NCI-H128 (cell line): ENCODE results near the gene ATG4C.
"Not testable (repeated sequence)": the region's sequence is repeated elsewhere in the genome, so short reads cannot be mapped to it uniquely, and the experiment has no call there.

Source experiments
- DNase-seq: peaks from one replicate; lab custom pipeline; 2025; ENCODE audit not compliant: unreplicated experiment; lab: John Stamatoyannopoulos, UW

Gene ATG4C

DNA sequence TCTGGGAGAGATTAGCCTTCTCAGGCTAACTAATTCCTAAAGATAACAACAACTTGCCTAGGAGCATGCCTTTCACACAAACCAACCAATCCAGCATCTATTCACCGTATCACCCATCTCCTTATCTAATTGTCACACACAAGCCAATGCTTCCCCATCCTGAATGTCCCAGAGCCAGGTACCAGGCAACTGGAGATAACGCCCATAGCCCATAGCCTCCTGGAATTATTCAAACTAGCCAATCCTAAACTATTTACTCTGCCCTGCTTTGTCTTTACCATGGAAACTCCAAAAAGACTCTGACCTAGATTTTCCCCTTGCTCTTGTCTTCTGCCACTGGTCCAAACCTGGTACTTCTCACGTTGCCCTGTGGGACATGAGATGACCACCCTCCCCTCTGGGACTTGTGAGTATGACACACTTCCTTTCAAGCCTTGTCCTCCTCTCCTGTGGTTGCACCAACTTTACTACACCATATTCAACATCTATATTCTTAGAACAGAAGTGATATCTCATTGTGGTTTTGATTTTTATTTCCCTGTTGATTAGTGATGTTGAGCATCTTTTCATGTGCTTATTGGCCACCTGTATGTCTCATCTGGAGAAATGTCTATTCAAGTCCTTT is 8.8 kb upstream of the ATG4C start:
- DNase-seq, result no peak

DNA sequence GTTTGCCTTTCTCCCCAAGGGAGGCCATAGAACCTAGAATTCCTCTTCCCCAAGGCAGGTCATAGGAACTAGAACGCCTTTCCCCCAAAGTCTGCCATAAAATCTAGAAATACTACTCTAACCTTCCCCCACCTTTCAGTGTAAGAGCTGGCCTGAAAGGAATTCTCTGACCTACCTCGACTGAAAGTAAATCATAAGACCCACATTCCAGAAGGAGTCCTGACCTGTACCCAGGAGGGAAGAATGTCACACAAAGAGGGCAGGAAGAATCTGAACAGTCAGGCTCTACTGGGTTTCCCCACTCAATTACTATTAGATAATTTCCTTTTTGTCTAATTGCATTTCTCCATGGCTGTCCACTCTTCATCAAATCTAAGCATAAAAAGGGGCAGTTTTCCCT is 5.7 kb upstream of the ATG4C start:
- no peak for DNase-seq

DNA sequence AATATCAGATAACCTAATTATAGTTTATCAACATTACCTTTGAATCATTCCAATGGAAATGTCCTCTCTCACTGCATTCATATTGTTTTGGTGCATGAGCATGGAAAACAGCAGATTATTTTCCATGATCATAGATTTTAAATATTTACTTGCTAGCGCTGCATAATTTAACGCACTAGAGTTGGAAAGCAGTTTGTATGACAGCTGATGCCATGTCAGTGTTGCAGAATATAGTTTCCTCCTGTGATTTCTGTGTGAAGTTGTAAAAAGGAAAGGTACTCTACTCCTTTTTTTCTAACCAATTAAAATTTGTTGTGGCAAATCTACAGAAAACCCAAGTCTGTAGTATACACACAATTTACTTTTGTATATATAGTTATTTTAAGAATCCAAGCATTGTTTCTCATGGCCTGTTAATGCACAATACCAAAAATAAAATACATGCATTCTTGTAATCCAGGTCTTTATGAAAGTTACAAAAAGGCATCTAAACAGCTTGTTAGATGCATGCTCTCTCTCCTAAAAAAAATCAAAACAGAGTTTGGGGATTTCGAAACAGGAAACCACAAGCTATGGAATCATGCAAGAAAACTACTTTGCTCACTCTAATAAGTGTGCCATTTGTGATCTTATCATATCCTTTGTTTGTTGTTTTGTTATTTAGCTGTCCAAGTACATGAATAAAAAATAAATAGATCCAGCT is 1.9 kb upstream of the ATG4C start:
- no peak for DNase-seq

DNA sequence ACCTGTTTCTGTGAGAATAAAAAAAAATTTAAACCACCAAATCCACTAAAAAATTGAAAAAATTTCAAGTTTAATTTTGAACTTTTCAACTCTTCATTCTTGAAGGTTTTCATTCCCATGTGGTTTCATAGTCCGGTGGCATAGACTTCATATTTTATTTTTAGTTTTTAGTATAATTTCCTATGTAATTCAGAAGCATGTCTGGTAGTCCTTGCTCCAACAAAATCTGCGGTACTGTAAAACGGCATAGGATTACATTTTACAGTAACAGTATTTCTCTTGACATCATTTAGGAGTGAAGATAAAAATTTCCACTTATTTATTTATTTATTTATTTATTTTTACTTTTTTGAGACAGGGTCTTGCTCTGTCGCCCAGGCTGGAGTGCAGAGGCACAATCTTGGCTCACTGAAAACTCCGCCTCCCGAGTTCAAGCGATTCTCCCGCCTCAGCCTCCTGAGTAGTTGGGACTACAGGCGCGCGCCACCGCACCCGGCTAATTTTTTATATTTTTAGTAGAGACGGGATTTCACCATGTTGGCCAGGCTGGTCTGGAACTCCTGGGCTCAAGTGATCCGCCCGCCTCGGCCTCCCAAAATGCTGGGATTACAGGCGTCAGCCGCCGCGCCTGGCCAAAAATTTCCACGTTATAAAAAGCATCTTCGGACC is 1.3 kb upstream of the ATG4C start:
- DNase-seq, result not testable (repeated sequence)

DNA sequence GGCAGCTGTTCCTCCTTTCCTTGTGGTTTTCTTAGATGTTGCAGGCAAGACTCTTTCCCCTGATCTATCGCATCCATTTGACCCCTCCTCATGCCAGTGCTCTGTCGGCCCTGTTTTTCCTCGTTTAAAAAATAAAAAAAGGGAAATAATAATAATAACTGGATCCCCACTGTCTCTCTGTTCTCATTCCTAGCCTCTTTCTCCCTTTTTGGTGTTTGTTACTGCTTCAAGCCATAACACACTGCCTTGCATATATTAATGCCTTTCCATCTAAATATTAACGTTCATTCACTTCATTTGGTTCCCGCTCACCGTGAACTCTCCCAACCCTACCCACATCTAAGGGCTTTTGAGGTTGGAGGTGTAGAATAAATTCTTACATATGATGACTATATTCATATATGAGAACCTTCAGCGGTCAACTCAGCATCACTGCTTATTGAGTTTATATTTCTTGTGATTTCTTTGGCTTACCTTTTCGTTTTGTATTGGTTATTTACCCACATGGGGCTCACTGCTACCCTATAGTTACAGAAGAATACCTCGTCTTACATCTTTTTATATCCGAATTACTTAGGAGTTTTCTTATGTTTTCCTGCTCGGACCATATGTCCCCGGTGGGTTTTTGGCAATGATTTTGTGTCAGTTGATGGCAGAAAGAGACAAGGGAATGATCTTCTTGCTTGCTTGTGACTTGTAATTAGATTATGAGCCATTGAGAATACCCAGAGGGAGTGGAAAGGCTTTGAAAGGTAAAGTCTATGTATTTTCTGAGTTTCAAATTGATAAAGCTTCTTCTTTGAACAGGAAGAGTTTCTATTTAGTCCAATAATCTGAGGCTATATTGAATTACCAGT is 805 bp downstream of the ATG4C start:
- no peak for DNase-seq

DNA sequence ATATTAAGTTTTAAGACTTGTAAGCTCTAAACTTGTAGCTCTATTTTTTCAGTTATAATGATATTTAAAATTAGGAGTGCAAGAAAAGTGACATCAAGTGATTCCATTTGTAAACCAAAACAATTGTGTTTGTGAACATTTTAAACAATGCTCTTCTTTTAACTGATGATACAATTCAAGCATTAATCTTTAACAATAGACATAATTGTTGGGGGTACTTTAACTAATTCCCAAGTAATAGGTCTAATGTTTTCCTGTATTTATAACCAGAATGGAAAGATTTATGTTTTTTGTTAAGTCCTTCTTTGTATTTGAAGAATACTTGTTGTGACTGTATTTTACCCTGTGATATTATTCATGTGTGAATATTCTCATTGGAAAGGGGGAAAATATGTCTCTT is 6.8 kb downstream of the ATG4C start:
- DNase-seq, result no peak

DNA sequence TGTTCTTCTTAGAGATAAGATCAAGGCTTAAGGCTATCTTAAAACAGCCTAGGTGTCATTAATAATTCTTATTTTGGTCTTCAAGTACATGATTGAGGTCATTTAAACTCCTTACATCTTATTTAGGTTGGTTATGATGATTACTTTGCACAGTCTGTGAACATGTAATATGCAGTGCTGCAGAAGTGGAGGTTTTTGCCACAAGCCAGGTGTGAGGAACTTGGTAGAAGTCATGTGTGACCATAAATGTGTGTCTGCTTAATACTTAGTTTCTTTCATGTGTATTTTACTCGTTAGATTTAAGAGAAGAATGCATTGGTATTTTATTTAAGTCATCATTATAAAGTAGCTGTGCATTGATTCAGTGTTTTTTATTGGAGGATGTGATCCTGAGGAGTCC is 10.1 kb downstream of the ATG4C start:
- DNase-seq, result no peak

DNA sequence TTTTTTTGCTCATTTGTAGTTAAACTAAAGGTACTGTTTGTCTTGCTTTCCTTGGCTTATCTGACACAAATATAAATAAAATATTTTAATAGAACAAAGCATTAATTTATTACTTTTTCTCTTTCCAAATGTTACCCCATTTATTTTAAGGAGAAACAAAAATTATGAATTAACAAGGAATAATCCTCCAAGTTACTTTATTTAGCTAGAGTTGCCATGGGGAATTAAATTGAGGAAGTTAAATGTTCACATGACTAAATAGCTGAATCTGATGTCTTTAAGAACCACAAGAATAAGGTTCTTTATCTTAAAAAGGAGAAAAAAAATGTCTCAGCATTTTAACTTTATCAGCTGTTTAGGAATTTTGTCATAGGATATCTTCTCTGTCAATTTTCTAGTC is 12.3 kb downstream of the ATG4C start:
- no peak for DNase-seq

DNA sequence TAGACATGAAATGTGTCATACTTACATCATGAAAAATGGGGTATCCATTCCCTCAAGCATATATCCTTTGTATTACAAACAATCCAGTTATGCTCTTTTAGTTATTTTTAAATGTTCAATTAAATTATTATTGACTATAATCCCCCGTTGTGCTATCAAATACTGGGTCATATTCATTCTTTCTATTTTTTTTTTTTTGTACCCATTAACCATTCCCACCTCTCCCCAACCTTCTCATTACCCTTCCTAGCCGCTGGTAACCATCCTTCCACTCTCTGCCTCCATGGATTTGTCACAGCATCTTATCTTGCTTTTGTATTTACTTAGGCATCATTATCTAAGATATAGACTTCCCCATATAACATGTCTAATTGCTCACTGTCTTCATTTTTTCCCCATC is 15.8 kb downstream of the ATG4C start:
- DNase-seq, result no peak

DNA sequence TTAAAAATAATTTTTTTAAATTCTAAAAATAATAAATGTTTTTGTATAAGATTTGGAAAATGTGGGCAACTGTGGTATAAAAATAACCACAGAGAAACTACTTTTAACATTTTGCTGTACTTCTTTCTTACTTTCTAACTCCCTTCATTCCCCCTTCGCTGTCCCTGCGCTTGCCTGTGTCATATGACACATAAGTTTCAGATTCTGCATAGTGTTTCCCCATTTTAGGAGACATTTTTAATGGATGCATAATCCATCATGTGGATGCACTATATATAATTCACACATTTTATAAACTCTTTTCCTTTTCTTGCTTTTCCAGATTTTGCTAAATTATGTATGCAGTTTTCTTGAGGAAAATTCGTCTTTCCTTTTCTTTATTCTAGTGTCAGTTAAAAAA is 16.3 kb downstream of the ATG4C start:
- no peak for DNase-seq

DNA sequence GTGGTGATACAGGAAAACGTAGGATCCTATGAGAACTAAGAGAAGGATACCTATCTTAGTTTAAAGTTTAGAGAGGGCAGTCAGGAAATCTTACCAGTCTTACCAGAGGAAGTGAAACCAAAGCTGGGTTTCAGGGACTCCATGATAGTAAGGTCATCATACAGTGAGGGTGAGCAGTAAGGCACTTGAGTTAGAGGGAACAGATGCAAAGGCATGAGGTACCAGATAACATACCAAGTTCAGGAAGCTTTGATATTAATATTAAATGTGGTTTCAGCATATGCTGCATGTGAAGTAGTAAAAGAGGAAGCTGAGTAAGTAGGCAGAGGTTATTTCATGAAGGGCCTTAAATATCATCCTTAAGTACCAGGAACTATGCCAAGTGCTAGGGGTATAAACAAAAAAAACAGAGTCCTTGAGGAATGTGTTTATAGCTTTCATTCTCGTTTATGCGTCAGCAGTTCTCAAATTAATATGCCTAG is 16.9 kb downstream of the ATG4C start:
- no peak for DNase-seq

DNA sequence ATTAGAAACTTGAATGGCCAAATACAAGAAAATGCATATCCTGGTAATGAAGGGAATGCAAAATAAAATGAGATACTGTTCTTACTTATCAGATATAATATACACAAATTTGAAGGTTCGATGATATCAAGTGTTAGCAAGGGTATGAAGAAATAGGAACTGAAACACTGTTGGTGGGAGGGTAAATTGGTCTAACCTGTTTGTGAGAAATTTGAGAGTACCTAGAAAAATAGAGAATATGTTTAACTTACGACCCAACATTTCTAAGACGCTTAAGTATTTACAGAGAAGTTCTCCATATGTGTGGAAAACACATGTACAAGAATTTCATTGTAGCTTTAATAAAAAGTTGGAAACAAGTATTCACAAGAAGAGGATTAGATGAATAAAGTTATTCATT is 25.9 kb downstream of the ATG4C start:
- no peak for DNase-seq

DNA sequence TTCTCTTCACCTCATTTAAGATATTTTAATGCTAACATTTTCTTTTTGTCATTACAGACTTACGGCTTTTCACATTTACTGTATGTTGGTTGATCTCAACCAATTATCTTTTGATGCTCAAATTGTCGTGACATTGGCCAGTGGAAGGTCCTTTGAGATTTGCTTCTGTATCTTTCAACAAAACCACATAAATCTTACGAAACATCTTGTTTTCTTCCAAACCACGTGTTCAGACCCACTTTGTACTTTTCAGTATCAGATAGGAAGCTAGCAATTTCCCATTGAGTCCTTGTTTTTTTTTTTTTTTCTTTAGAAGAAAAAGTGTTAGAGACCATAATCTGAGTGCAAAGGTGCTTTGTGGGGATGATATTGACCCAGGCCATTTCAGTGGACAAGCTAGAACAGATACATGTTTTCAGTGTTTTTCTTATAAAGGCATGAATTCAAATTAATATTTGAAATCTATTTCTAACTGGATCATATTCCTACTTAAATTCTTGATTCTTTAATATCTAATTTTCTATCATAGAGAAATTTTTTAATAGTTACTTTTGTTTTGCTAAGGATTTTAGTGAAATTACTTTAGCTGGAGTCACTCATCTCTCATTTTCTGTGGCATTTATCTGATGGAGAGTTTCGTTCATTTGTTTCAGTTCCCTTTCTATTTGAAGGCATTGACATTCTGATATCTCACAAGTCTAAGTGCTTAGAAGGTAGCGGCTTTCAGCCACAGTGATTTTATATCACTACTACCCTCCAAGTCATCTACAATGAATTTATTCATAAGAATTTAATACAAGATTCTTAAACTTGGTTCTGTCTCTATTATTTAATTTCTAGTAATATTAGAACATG is 26.7 kb downstream of the ATG4C start:
- DNase-seq, result no peak

DNA sequence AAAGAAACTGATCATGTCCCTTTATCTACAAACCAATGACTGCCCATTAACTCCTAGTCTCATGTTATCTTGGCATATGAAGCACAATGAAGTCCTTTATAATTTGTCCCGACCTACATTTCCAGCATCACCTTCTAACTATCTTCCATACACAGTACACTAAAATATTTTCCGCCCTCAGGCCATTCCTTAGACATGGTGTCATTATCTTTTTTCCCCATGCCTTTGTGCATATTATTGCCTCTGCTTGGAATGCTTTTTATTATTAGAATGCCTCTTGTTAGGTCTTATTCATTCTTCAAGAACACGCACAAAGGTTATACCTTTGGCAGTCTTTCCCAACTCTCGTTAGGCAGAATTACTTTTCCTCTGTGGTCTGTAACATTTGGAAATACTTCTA is 39.6 kb downstream of the ATG4C start:
- no peak for DNase-seq

DNA sequence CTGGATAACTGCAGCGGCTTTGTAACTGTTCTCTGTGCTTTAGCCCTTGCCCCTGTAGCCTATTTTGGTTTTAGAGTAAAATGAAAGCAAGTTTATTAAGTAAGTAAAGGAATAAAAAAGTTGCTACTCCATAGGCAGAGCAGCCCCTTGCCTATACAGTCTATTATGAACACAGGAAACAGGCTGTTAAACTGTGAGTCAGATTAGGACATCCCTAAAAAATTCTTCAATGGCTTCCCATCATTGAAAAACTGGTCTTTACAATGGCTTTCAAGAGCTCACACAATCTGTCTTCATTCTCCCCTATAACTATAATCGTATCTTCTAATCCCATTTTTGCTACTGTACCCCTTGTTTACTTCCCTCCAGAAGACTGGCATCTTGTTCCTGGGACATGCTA is 43.0 kb downstream of the ATG4C start:
- no peak for DNase-seq

DNA sequence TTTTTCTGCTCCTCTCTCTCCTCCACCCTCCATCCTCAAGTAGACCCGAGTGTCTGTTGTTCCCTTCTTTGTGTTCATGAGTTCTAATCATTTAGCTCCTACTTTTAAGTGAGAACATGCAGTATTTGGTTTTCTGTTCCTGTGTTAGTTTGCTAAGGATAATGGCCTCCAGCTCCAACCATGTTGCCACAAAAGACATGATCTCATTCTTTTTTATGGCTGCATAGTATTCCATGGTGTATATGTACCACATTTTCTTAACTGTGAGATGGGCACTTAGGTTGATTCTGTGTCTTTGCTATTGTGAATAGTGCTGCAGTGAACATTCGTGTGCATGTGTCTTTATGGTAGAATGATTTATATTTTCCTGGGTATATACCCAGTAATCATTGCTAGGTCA is 43.9 kb downstream of the ATG4C start:
- not testable (repeated sequence) for DNase-seq

DNA sequence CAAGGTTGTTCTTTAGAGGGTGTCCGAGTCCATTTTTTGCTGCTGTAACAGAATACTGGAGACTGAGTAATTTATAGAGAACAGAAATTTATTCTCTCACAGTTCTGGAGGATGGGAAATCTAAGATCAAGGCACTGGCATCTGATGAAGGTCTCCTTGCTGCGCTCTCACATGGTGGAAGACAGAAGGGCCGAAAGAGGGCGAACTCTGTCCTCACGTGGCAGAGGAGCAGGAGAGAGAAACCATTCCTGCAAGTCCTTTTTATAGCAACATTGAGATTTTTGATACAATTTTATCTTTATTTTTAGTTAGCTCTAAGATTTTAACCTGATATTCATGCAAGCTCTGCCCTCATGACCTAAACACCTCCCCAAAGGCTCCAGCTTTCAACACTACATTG is 48.3 kb downstream of the ATG4C start:
- no peak for DNase-seq

DNA sequence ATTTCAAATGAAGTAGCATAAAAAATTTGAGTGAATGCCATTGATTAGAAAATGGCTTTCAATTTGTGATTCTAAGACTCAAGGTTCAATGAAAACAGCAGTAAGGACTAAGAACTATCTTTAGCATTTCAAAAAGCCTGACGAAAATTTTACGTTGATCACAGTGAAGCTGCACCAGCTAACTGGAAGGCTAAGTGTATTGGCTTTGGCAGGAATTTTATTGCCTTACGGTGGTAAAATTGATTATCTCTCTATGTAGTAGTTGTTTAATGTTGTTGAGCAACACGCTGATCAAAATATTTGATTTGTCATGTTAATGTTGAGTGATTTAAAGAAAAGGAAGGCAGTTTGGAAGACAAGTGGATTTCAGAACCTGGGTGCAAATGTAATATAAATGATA is 49.6 kb downstream of the ATG4C start:
- DNase-seq, result no peak

DNA sequence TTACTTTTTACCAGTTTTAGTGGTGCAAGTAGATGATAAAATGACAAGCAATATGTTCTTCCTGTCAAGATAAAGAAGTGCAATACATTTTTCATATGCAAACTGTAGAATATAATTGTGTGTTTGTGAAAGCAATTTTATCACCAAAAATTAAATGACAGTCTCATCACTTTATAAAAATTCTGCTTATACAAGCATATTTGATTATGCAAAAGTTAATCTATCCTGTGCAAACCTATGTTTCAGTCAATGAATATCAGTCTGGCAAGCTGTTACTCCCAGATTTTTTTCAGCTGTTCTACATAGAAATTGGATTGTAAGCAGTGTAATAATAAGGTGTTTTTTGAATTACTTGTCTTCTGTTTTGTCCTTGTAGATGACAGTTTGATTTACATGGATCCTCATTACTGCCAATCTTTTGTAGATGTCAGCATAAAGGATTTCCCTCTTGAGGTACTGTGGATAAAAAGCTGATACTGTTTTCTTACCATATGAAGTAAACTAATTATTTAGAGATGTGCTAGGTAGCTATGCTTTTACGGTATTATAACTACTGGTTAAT is 50.5 kb downstream of the ATG4C start:
- no peak for DNase-seq

DNA sequence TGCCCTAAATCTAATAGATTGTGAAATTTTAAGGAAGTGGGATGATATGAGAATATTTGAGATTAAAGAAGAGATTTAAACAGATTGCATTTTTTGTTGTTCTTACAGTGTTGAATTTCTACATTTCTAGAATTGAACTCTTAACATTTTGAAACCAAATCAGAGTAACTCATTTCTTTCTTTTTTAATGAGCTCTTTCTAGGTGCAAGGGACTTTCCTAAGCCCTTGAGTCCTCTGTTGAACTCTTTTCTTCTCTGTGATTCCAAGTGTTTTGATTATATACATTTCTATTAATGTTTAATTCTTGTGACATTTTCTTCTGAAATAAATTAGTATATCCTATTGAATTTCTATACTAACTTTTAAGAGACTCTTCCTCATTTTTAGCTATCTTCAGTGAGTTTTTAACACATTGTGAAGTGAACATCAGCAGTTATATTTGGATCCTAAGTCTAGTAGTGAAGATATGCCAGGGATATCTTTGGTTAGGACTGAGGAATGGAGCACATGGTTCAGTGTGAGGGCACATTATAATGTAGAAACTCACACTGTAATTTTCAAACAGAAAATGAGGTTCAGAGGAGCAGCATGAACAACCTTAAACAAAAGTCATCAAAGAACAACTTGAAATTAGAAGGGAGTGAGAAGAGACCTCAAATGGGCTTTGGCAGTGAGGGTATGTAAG is 53.1 kb downstream of the ATG4C start:
- DNase-seq, result no peak
